ENCODE data around the gene TNS3. TPM values are rescaled to one million over a fixed set of nuclear protein-coding genes. Genes with fewer than 3 reads are reported as not detected.

Gene TNS3
- total and polyA plus RNA-seq, 2 of the 13 experiments (the other 11 are each of a cell fraction or from before 2014, with no cell fraction given) = 52.9 to 55.7 TPM

DNA sequence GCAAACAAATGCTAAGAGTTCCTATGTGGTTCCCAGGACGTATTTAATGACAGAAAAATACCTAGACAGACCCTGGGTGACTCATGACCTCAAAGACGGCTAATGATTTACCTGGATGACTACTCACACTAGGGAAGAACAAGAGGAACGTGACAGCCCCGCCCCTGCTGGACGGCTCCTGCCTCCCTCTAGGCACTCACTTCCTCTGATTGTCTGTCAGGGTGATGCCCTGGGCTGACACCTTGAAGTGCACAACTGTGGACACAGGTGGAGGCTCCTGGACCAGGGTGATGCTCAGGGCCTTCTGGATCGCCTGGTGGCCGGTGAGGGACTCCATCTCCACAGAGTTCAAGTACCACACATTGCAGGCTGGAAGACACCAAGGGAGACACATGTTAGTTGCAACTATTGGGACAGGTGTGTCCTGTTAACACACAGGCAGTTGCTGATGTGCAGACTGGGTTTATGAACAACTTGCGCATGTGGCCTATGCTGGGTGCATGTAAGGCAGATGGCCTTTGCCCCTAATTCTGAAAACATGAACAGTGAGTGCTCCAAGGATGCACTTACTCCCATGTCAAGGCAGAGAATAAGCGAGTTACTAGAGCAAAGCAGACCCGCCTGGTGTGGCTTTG, 298.3 kb downstream of the TNS3 start (continued):
- TF ChIP-seq GPN1 (CRISPR knock-in tag; IDR thresholded peaks at IDR 0.05; ENCODE audit: borderline replicate concordance) (no peak), MTA3 (CRISPR knock-in tag; IDR thresholded peaks at IDR 0.05) (no peak), PPARG (CRISPR knock-in tag; conservative IDR thresholded peaks at IDR 0.05) (peak; percentile 42; the same call in 1 of the 2 replicates), RFXANK (CRISPR knock-in tag; IDR thresholded peaks at IDR 0.05) (no peak), GLI4 (CRISPR knock-in tag; IDR thresholded peaks at IDR 0.05; ENCODE audit: borderline replicate concordance) (no peak), NR2F6 (IDR thresholded peaks at IDR 0.05) (peak; percentile 40; the same call in 1 of the 2 replicates), NR2F6 (CRISPR knock-in tag; IDR thresholded peaks at IDR 0.05) (peak; percentile 52; the same call in 1 of the 2 replicates), PLRG1 (conservative IDR thresholded peaks at IDR 0.05) (no peak), KAT2B (IDR thresholded peaks at IDR 0.05; ENCODE audit: borderline replicate concordance, low read depth, low read length) (no peak), RORA (CRISPR knock-in tag; IDR thresholded peaks at IDR 0.05) (no peak), BHLHE40 (IDR thresholded peaks at IDR 0.05; ENCODE audit: low read length) (peak; percentile 89), ZC3H4 (CRISPR knock-in tag; IDR thresholded peaks at IDR 0.05; ENCODE audit: borderline replicate concordance) (no peak)
- TF ChIP-seq, protein P1, sequence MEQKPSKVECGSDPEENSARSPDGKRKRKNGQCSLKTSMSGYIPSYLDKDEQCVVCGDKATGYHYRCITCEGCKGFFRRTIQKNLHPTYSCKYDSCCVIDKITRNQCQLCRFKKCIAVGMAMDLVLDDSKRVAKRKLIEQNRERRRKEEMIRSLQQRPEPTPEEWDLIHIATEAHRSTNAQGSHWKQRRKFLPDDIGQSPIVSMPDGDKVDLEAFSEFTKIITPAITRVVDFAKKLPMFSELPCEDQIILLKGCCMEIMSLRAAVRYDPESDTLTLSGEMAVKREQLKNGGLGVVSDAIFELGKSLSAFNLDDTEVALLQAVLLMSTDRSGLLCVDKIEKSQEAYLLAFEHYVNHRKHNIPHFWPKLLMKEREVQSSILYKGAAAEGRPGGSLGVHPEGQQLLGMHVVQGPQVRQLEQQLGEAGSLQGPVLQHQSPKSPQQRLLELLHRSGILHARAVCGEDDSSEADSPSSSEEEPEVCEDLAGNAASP (CRISPR knock-in tag; IDR thresholded peaks at IDR 0.05; ENCODE audit: borderline replicate concordance) = peak; percentile 60; the same call in 1 of the 2 replicates
- TF ChIP-seq, protein P2, sequence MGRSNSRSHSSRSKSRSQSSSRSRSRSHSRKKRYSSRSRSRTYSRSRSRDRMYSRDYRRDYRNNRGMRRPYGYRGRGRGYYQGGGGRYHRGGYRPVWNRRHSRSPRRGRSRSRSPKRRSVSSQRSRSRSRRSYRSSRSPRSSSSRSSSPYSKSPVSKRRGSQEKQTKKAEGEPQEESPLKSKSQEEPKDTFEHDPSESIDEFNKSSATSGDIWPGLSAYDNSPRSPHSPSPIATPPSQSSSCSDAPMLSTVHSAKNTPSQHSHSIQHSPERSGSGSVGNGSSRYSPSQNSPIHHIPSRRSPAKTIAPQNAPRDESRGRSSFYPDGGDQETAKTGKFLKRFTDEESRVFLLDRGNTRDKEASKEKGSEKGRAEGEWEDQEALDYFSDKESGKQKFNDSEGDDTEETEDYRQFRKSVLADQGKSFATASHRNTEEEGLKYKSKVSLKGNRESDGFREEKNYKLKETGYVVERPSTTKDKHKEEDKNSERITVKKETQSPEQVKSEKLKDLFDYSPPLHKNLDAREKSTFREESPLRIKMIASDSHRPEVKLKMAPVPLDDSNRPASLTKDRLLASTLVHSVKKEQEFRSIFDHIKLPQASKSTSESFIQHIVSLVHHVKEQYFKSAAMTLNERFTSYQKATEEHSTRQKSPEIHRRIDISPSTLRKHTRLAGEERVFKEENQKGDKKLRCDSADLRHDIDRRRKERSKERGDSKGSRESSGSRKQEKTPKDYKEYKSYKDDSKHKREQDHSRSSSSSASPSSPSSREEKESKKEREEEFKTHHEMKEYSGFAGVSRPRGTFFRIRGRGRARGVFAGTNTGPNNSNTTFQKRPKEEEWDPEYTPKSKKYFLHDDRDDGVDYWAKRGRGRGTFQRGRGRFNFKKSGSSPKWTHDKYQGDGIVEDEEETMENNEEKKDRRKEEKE (IDR thresholded peaks at IDR 0.05) = no peak
- TF ChIP-seq, protein P3, sequence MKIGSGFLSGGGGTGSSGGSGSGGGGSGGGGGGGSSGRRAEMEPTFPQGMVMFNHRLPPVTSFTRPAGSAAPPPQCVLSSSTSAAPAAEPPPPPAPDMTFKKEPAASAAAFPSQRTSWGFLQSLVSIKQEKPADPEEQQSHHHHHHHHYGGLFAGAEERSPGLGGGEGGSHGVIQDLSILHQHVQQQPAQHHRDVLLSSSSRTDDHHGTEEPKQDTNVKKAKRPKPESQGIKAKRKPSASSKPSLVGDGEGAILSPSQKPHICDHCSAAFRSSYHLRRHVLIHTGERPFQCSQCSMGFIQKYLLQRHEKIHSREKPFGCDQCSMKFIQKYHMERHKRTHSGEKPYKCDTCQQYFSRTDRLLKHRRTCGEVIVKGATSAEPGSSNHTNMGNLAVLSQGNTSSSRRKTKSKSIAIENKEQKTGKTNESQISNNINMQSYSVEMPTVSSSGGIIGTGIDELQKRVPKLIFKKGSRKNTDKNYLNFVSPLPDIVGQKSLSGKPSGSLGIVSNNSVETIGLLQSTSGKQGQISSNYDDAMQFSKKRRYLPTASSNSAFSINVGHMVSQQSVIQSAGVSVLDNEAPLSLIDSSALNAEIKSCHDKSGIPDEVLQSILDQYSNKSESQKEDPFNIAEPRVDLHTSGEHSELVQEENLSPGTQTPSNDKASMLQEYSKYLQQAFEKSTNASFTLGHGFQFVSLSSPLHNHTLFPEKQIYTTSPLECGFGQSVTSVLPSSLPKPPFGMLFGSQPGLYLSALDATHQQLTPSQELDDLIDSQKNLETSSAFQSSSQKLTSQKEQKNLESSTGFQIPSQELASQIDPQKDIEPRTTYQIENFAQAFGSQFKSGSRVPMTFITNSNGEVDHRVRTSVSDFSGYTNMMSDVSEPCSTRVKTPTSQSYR (CRISPR knock-in tag; IDR thresholded peaks at IDR 0.05; ENCODE audit: borderline replicate concordance) = no peak
- TF ChIP-seq, protein P4, sequence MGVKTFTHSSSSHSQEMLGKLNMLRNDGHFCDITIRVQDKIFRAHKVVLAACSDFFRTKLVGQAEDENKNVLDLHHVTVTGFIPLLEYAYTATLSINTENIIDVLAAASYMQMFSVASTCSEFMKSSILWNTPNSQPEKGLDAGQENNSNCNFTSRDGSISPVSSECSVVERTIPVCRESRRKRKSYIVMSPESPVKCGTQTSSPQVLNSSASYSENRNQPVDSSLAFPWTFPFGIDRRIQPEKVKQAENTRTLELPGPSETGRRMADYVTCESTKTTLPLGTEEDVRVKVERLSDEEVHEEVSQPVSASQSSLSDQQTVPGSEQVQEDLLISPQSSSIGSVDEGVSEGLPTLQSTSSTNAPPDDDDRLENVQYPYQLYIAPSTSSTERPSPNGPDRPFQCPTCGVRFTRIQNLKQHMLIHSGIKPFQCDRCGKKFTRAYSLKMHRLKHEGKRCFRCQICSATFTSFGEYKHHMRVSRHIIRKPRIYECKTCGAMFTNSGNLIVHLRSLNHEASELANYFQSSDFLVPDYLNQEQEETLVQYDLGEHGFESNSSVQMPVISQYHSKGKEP (CRISPR knock-in tag; IDR thresholded peaks at IDR 0.05) = no peak
- TF ChIP-seq, protein P5, sequence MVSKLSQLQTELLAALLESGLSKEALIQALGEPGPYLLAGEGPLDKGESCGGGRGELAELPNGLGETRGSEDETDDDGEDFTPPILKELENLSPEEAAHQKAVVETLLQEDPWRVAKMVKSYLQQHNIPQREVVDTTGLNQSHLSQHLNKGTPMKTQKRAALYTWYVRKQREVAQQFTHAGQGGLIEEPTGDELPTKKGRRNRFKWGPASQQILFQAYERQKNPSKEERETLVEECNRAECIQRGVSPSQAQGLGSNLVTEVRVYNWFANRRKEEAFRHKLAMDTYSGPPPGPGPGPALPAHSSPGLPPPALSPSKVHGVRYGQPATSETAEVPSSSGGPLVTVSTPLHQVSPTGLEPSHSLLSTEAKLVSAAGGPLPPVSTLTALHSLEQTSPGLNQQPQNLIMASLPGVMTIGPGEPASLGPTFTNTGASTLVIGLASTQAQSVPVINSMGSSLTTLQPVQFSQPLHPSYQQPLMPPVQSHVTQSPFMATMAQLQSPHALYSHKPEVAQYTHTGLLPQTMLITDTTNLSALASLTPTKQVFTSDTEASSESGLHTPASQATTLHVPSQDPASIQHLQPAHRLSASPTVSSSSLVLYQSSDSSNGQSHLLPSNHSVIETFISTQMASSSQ (IDR thresholded peaks at IDR 0.05; ENCODE audit: low read depth) = peak; percentile 89
- TF ChIP-seq, protein P5 (CRISPR knock-in tag; IDR thresholded peaks at IDR 0.05; ENCODE audit: borderline replicate concordance) = peak; percentile 92

Data from HepG2 (cell line).